GM12878 (cell line): ENCODE results near the gene PODN.

Source experiments
- CEBPB ChIP-seq, 2 experiments: fragments of 150-350 bp in 1 of 2; IDR thresholded peaks; 2 replicates each; pipeline ENCODE4 v1.6.1; 2012 to 2014; ENCODE audit warnings: low read depth in 2 of 2, low read length in 2 of 2, borderline replicate concordance in 1 of 2, inconsistent platforms in 1 of 2
- SIN3A ChIP-seq: IDR thresholded peaks from 2 replicates; pipeline ENCODE4 v1.6.1; 2012; ENCODE audit warnings: low read depth, low read length, improper control_type of control experiment
- SUZ12 ChIP-seq: fragments of 200-600 bp; sonication (generic); IDR thresholded peaks from one replicate; pipeline ENCODE4 v1.6.1; 2018; ENCODE audit warnings: antibody characterized with exemption, mild to moderate bottlenecking; ENCODE audit not compliant: unreplicated experiment
- YY1 ChIP-seq: IDR thresholded peaks from 2 replicates; pipeline ENCODE4 v1.6.1; 2011; ENCODE audit warnings: low read depth, mild to moderate bottlenecking, low read length
- TF ChIP-seq, protein P1 (sequence below), 3 experiments: IDR thresholded peaks in 2 of 3; conservative IDR thresholded peaks in 1 of 3; 2 replicates each; pipeline ENCODE4 v1.5.1; 2011; ENCODE audit warnings: low read depth in 3 of 3, low read length in 3 of 3, mild to moderate bottlenecking in 3 of 3, control low read depth in 2 of 3, moderate library complexity in 2 of 3, inconsistent platforms in 1 of 3, mixed read lengths in 1 of 3; ENCODE audit not compliant: control insufficient read depth in 2 of 3, insufficient read depth in 1 of 3; ENCODE audit errors: extremely low read depth in 1 of 3

GRCh38 chr1:53080041-53080440, 18.0 kb downstream of the PODN start:
- TF ChIP-seq SIN3A (no peak), SUZ12 (no peak), YY1 (no peak), CEBPB (IDR thresholded peaks at IDR 0.05; ENCODE audit: borderline replicate concordance in 1 of 2, low read depth in 2 of 2, low read length in 2 of 2) (no peak)
- TF ChIP-seq, protein P1, sequence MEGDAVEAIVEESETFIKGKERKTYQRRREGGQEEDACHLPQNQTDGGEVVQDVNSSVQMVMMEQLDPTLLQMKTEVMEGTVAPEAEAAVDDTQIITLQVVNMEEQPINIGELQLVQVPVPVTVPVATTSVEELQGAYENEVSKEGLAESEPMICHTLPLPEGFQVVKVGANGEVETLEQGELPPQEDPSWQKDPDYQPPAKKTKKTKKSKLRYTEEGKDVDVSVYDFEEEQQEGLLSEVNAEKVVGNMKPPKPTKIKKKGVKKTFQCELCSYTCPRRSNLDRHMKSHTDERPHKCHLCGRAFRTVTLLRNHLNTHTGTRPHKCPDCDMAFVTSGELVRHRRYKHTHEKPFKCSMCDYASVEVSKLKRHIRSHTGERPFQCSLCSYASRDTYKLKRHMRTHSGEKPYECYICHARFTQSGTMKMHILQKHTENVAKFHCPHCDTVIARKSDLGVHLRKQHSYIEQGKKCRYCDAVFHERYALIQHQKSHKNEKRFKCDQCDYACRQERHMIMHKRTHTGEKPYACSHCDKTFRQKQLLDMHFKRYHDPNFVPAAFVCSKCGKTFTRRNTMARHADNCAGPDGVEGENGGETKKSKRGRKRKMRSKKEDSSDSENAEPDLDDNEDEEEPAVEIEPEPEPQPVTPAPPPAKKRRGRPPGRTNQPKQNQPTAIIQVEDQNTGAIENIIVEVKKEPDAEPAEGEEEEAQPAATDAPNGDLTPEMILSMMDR (IDR thresholded peaks at IDR 0.05 in 2 of 3, conservative IDR thresholded peaks at IDR 0.05 in 1 of 3; ENCODE audit: control insufficient read depth in 2 of 3, extremely low read depth in 1 of 3, insufficient read depth in 1 of 3, low read depth in 3 of 3, low read length in 3 of 3), result no peak
